ENCODE data around the gene FIBP. TPM values are rescaled to one million over a fixed set of nuclear protein-coding genes. Genes with fewer than 3 reads are reported as not detected.

The FIBP gene
- total and polyA plus RNA-seq, 3 experiments from 2014 or later: 78.6 to 123 (median 121) TPM

Other genes with a start within 250 kb of the FIBP start
- gene RELA, start 225.6 kb downstream of the FIBP start, total RNA-seq: 10 to 100 TPM; 87.3 to 89.7 TPM
- 76.0 TPM for gene RELA, start 225.6 kb downstream of the FIBP start, polyA plus RNA-seq
- 10 to 100 TPM; 79.9 to 87.1 TPM for gene KAT5, start 176.2 kb downstream of the FIBP start, total RNA-seq
- 49.5 TPM for gene KAT5, start 176.2 kb downstream of the FIBP start, polyA plus RNA-seq
- 100 to 1,000 TPM; 106 to 114 TPM for gene RNASEH2C, start 167.7 kb downstream of the FIBP start, total RNA-seq
- 87.7 TPM for gene RNASEH2C, start 167.7 kb downstream of the FIBP start, polyA plus RNA-seq
- gene AP5B1, start 107.5 kb downstream of the FIBP start, total RNA-seq: 10 to 100 TPM; 16.2 to 17.4 TPM
- 18.1 TPM for gene AP5B1, start 107.5 kb downstream of the FIBP start, polyA plus RNA-seq
- not detected for gene OVOL1, start 101.4 kb downstream of the FIBP start, total RNA-seq
- not detected for gene OVOL1, start 101.4 kb downstream of the FIBP start, polyA plus RNA-seq
- 1 to 10 TPM; 2.0 to 2.8 TPM for gene SNX32, start 54.5 kb downstream of the FIBP start, total RNA-seq
- 0.77 TPM for gene SNX32, start 54.5 kb downstream of the FIBP start, polyA plus RNA-seq
- gene CFL1, start 30.3 kb downstream of the FIBP start, total RNA-seq: 1,000 to 10,000 TPM; 1,172 to 1,226 TPM
- gene CFL1, start 30.3 kb downstream of the FIBP start, polyA plus RNA-seq: 3,347 TPM
- 10 to 100 TPM; 84.7 to 85.8 TPM for gene MUS81, start 28.0 kb downstream of the FIBP start, total RNA-seq
- 35.2 TPM for gene MUS81, start 28.0 kb downstream of the FIBP start, polyA plus RNA-seq
- gene EFEMP2, start 15.7 kb downstream of the FIBP start, total RNA-seq: 1 to 10 TPM; 3.9 to 4.0 TPM
- gene EFEMP2, start 15.7 kb downstream of the FIBP start, polyA plus RNA-seq: 0.23 TPM
- 10 to 100 TPM; 40.9 to 44.3 TPM for gene CTSW, start 8.6 kb downstream of the FIBP start, total RNA-seq
- gene CTSW, start 8.6 kb downstream of the FIBP start, polyA plus RNA-seq: 1,046 TPM
- gene CCDC85B, start 2.2 kb upstream of the FIBP start, total RNA-seq: 10 to 100 TPM; 81.3 to 86.7 TPM
- gene CCDC85B, start 2.2 kb upstream of the FIBP start, polyA plus RNA-seq: 94.4 TPM
- 10 to 100 TPM; 26.4 to 26.9 TPM for gene FOSL1, start 11.9 kb upstream of the FIBP start, total RNA-seq
- gene FOSL1, start 11.9 kb upstream of the FIBP start, polyA plus RNA-seq: 0.51 TPM
- 10 to 100 TPM; 18.7 to 21.4 TPM for gene C11orf68, start 30.6 kb upstream of the FIBP start, total RNA-seq
- gene C11orf68, start 30.6 kb upstream of the FIBP start, polyA plus RNA-seq: 70.3 TPM
- gene DRAP1, start 31.0 kb upstream of the FIBP start, total RNA-seq: 100 to 1,000 TPM in 1 of 2 experiments, 10 to 100 TPM in 1; 94.6 to 103 TPM
- gene DRAP1, start 31.0 kb upstream of the FIBP start, polyA plus RNA-seq: 115 TPM
- not detected for gene TSGA10IP, start 57.0 kb upstream of the FIBP start, total RNA-seq
- gene TSGA10IP, start 57.0 kb upstream of the FIBP start, polyA plus RNA-seq: not detected
- gene SART1, start 73.3 kb upstream of the FIBP start, total RNA-seq: 10 to 100 TPM; 69.9 to 70.2 TPM
- 50.1 TPM for gene SART1, start 73.3 kb upstream of the FIBP start, polyA plus RNA-seq
- 10 to 100 TPM; 81.2 to 81.3 TPM for gene EIF1AD, start 113.7 kb upstream of the FIBP start, total RNA-seq
- gene EIF1AD, start 113.7 kb upstream of the FIBP start, polyA plus RNA-seq: 16.1 TPM
- gene BANF1, start 114.0 kb upstream of the FIBP start, total RNA-seq: 100 to 1,000 TPM; 264 to 268 TPM
- 205 TPM for gene BANF1, start 114.0 kb upstream of the FIBP start, polyA plus RNA-seq
- gene CST6, start 123.5 kb upstream of the FIBP start, total RNA-seq: not detected
- gene CST6, start 123.5 kb upstream of the FIBP start, polyA plus RNA-seq: not detected
- gene CATSPER1, start 138.0 kb upstream of the FIBP start, total RNA-seq: not detected
- gene CATSPER1, start 138.0 kb upstream of the FIBP start, polyA plus RNA-seq: not detected
- not detected for gene GAL3ST3, start 160.7 kb upstream of the FIBP start, total RNA-seq
- not detected for gene GAL3ST3, start 160.7 kb upstream of the FIBP start, polyA plus RNA-seq
- 100 to 1,000 TPM; 261 to 274 TPM for gene SF3B2, start 163.9 kb upstream of the FIBP start, total RNA-seq
- gene SF3B2, start 163.9 kb upstream of the FIBP start, polyA plus RNA-seq: 134 TPM
- gene PACS1, start 181.8 kb upstream of the FIBP start, total RNA-seq: 10 to 100 TPM; 73.3 to 77.4 TPM
- 86.1 TPM for gene PACS1, start 181.8 kb upstream of the FIBP start, polyA plus RNA-seq

Measured in CD8-positive, alpha-beta memory T cell (primary cell).